BLaER1 treated with 17β-estradiol and CSF1 and Interleukin-3, amounts not matched to agents 10 nM and 100 nM (cell line): ENCODE data around the gene ABCA12.

Experiments used
- H3K27ac ChIP-seq, 11 experiments: shearing (Covaris generic); formaldehyde crosslinking; 2 replicates each; pipeline ENCODE4 v1.8.1; 2022
- H3K27me3 ChIP-seq, 11 experiments: shearing (Covaris generic); formaldehyde crosslinking; 2 replicates each; pipeline ENCODE4 v1.8.1; 2022
- H3K36me3 ChIP-seq, 11 experiments: shearing (Covaris generic); formaldehyde crosslinking; 2 replicates each; pipeline ENCODE4 v1.8.1; 2022
- H3K4me1 ChIP-seq, 10 experiments: shearing (Covaris generic); formaldehyde crosslinking; 2 replicates each; pipeline ENCODE4 v1.8.1; 2022
- H3K4me2 ChIP-seq, 11 experiments: shearing (Covaris generic); formaldehyde crosslinking; 2 replicates each; pipeline ENCODE4 v1.8.1; 2022
- H3K4me3 ChIP-seq, 10 experiments: shearing (Covaris generic); formaldehyde crosslinking; 2 replicates each; pipeline ENCODE4 v1.8.1; 2022
- H3K9ac ChIP-seq, 11 experiments: shearing (Covaris generic); formaldehyde crosslinking; 2 replicates each; pipeline ENCODE4 v1.8.1; 2022
- H3K9me3 ChIP-seq, 11 experiments: shearing (Covaris generic); formaldehyde crosslinking; replicated peaks in 1 of 11; 2 replicates each; pipeline ENCODE4 v1.8.1; 2022
- H4K20me1 ChIP-seq, 11 experiments: shearing (Covaris generic); formaldehyde crosslinking; 2 replicates each; pipeline ENCODE4 v1.8.1; 2022
- Cebpa-rat ChIP-seq, 11 experiments: shearing (Covaris generic); IDR thresholded peaks; 2 replicates each; pipeline ENCODE4 v1.8.1; 2022

Gene ABCA12

GRCh38 chr2:215084080-215084479 lies 54.3 kb downstream of the ABCA12 start:
- Histone ChIP-seq H3K36me3 (no peaks in the 10 kb centered on the region), H3K4me3 (no peak overlapping the region), H3K9me3 (no peaks in the 10 kb centered on the region), H3K27me3 (no peaks in the 10 kb centered on the region), H3K4me2 (no peak overlapping the region), H4K20me1 (no peaks in the 10 kb centered on the region), H3K27ac (no peak overlapping the region), H3K9ac (no peak overlapping the region), H3K4me1 (no peaks in the 10 kb centered on the region)
- no peak for TF ChIP-seq Cebpa-rat (IDR thresholded peaks at IDR 0.05)

DNA sequence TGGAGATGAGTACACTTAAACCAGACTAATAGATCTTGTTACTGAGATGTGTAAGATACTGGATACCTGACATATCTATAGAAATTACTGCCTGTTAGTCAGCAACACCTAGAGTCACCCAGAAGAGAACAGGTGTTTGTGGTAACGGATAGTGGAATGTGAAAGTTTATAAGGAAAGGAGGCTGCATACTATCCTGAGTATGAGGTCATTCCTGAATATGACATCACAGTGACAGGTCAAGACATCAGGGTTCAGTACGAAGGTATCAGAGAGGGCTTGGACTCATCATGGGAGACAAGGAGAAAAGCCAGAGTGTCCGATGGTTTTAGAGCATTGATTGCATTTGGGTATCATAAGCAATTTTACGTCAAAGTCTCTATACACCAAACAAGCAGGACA lies 55.3 kb downstream of the ABCA12 start:
- TF ChIP-seq Cebpa-rat (IDR thresholded peaks at IDR 0.05), result no peak
- no peak overlapping the region for H3K4me3 ChIP-seq
- H4K20me1 ChIP-seq, result no peaks in the 10 kb centered on the region
- H3K27ac ChIP-seq, result no peak overlapping the region
- H3K9ac ChIP-seq, result no peak overlapping the region
- H3K4me1 ChIP-seq, result no peaks in the 10 kb centered on the region
- no peaks in the 10 kb centered on the region for H3K27me3 ChIP-seq
- no peaks in the 10 kb centered on the region for H3K9me3 ChIP-seq
- no peak overlapping the region for H3K4me2 ChIP-seq
- no peaks in the 10 kb centered on the region for H3K36me3 ChIP-seq

DNA sequence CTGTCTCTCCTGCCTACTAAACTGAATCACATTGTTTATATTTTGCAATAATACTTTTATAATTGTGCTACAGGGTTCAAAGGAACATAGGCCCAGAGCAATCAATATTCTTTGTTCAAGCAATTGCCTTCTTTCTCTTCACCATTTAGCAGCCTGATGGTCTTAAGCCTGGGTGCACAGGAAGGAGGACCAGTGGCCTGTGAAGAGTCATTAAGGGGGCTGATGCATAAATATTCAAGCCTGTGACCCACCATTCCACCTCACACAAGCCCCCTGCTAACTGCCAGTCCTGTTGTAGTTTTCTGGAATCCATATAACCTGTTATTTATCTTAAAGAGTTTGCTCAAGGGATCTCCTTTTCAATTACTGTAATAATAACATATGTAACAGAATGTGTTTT lies 56.0 kb downstream of the ABCA12 start:
- H3K4me3 ChIP-seq, result no peak overlapping the region
- no peaks in the 10 kb centered on the region for H3K9me3 ChIP-seq
- H3K27ac ChIP-seq, result no peak overlapping the region
- TF ChIP-seq Cebpa-rat (IDR thresholded peaks at IDR 0.05), result no peak
- H3K27me3 ChIP-seq, result no peaks in the 10 kb centered on the region
- no peaks in the 10 kb centered on the region for H3K4me1 ChIP-seq
- no peak overlapping the region for H3K4me2 ChIP-seq
- no peaks in the 10 kb centered on the region for H3K36me3 ChIP-seq
- no peak overlapping the region for H3K9ac ChIP-seq
- H4K20me1 ChIP-seq, result no peaks in the 10 kb centered on the region

- no peak overlapping the region for H3K4me3 ChIP-seq
- H4K20me1 ChIP-seq, result no peaks in the 10 kb centered on the region
- H3K9me3 ChIP-seq, result no peaks in the 10 kb centered on the region
- H3K9ac ChIP-seq, result no peak overlapping the region
- H3K27me3 ChIP-seq, result no peaks in the 10 kb centered on the region
- no peak overlapping the region for H3K4me2 ChIP-seq
- H3K27ac ChIP-seq, result no peak overlapping the region
- no peak for TF ChIP-seq Cebpa-rat (IDR thresholded peaks at IDR 0.05)
- H3K4me1 ChIP-seq, result no peaks in the 10 kb centered on the region
- H3K36me3 ChIP-seq, result no peaks in the 10 kb centered on the region
Observed at GRCh38 chr2:215080545-215080944, 57.9 kb downstream of the ABCA12 start.

DNA sequence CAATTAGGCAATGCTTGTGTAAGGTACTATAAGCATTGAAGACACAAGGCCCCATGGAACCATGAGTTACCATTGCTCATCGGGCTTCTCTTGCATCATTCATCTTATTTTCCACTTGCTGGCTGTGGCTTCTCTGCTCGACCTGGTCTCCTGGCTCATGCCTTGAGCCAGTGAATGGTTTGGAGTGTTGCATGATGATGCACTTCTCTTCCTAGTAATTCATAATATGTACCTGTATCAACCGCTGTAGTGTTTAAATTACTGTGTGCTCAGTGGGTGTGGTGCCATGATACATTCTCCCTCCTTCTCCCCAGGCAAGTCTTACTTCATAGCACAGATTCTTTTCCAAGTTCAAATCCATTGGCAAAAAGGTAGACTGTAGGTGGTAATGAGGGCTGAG lies 66.8 kb downstream of the ABCA12 start:
- no peaks in the 10 kb centered on the region for H3K36me3 ChIP-seq
- H3K27me3 ChIP-seq, result no peaks in the 10 kb centered on the region
- H3K4me2 ChIP-seq, result no peak overlapping the region
- no peak overlapping the region for H3K27ac ChIP-seq
- no peak for TF ChIP-seq Cebpa-rat (IDR thresholded peaks at IDR 0.05)
- no peaks in the 10 kb centered on the region for H4K20me1 ChIP-seq
- H3K4me1 ChIP-seq, result peaks cover 0 to 7% (median 0%) of the 10 kb centered on the region in 10 experiments; a peak in 3 of 20 replicates
- no peaks in the 10 kb centered on the region for H3K9me3 ChIP-seq
- no peak overlapping the region for H3K4me3 ChIP-seq
- H3K9ac ChIP-seq, result no peak overlapping the region

- H3K36me3 ChIP-seq, result no peaks in the 10 kb centered on the region
- H3K4me3 ChIP-seq, result no peak overlapping the region
- no peaks in the 10 kb centered on the region for H4K20me1 ChIP-seq
- no peaks in the 10 kb centered on the region for H3K27me3 ChIP-seq
- H3K9ac ChIP-seq, result no peak overlapping the region
- peaks cover 0 to 7% (median 0%) of the 10 kb centered on the region in 10 experiments; a peak in 3 of 20 replicates for H3K4me1 ChIP-seq
- H3K27ac ChIP-seq, result no peak overlapping the region
- no peak for TF ChIP-seq Cebpa-rat (IDR thresholded peaks at IDR 0.05)
- H3K9me3 ChIP-seq, result no peaks in the 10 kb centered on the region
- H3K4me2 ChIP-seq, result peak overlapping the region in 1 of 11 experiments; percentile 15; a peak in 1 of 22 replicates
Observed at GRCh38 chr2:215068399-215068798, 70.0 kb downstream of the ABCA12 start.

DNA sequence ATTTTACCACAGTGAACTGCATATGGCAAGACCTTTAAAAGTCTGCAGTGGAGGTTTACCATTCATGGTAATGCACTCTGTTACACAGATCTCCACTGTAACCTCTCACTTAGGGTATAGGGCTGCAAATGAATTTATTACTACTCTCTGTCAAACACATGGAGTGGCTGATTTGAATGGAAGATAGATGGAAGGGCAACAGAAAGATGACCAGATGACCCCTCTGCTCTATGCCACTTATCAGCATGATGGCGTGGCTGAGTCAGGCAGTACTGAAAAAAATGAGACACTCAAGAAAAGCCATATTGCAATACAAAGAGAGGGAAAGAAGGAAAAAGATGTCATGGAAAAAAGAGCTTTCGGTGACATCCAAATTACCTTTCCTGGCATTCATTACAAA lies 72.3 kb downstream of the ABCA12 start:
- no peaks in the 10 kb centered on the region for H3K36me3 ChIP-seq
- H3K9me3 ChIP-seq, result no peaks in the 10 kb centered on the region
- H3K4me2 ChIP-seq, result no peak overlapping the region
- no peak overlapping the region for H3K27ac ChIP-seq
- H3K9ac ChIP-seq, result no peak overlapping the region
- H3K4me3 ChIP-seq, result no peak overlapping the region
- H3K4me1 ChIP-seq, result peaks cover 0 to 7% (median 0%) of the 10 kb centered on the region in 10 experiments; a peak in 3 of 20 replicates
- no peaks in the 10 kb centered on the region for H4K20me1 ChIP-seq
- TF ChIP-seq Cebpa-rat (IDR thresholded peaks at IDR 0.05), result no peak
- H3K27me3 ChIP-seq, result no peaks in the 10 kb centered on the region

DNA sequence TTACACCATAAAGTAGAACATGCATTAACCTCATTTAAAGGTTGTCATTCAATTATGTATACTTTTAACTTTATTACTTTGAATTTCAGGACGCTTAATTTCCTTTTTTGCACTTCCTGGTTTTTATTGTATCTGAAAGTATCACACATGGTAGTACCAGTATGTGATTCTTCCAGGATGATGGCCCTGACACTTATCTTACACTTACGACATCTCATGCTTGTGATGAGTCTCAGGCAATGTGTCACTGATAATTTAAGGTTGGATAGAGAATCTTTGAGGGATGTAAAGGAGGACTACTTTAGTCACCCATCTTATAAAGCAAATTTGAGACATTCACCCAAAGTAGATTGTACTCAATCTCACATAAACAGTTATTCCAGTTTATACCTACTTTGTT lies 74.9 kb downstream of the ABCA12 start:
- no peak for TF ChIP-seq Cebpa-rat (IDR thresholded peaks at IDR 0.05)
- H3K9me3 ChIP-seq, result no peaks in the 10 kb centered on the region
- peaks cover 0 to 7% (median 0%) of the 10 kb centered on the region in 10 experiments; a peak in 3 of 20 replicates for H3K4me1 ChIP-seq
- H3K9ac ChIP-seq, result no peak overlapping the region
- no peaks in the 10 kb centered on the region for H3K27me3 ChIP-seq
- H3K36me3 ChIP-seq, result no peaks in the 10 kb centered on the region
- H4K20me1 ChIP-seq, result no peaks in the 10 kb centered on the region
- H3K27ac ChIP-seq, result no peak overlapping the region
- H3K4me2 ChIP-seq, result no peak overlapping the region
- no peak overlapping the region for H3K4me3 ChIP-seq

GRCh38 chr2:215060861-215061536 lies 77.4 kb downstream of the ABCA12 start:
- no peak overlapping the region for H3K9ac ChIP-seq
- no peak overlapping the region for H3K4me3 ChIP-seq
- H3K4me1 ChIP-seq, result no peaks in the 10 kb centered on the region

DNA sequence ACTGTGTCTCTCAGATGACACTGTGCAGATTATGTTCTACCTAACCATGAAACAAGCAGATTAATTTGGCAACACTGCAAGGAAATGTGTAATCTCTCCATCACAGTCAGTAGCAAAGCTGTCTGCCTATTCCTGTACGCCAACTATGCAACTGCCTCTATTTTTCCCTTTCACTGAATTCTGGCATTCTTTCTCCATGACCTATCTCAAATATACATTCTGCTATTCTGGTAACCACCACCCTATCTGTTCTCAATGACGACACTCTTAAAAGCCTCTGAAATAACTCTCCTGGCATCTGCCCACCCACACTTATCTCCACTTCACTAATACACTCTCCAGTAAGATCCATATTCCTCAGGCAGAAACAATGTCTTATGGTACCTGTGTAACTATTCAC lies 78.7 kb downstream of the ABCA12 start:
- H3K4me2 ChIP-seq, result no peak overlapping the region
- H3K9me3 ChIP-seq, result no peaks in the 10 kb centered on the region
- no peaks in the 10 kb centered on the region for H3K36me3 ChIP-seq
- no peak overlapping the region for H3K27ac ChIP-seq
- H3K4me1 ChIP-seq, result no peaks in the 10 kb centered on the region
- no peak overlapping the region for H3K4me3 ChIP-seq
- no peaks in the 10 kb centered on the region for H3K27me3 ChIP-seq
- H3K9ac ChIP-seq, result no peak overlapping the region
- H4K20me1 ChIP-seq, result no peaks in the 10 kb centered on the region
- TF ChIP-seq Cebpa-rat (IDR thresholded peaks at IDR 0.05), result no peak

More at GRCh38 chr2:215060861-215061536, 77.4 kb downstream of the ABCA12 start:
- H4K20me1 ChIP-seq, result no peaks in the 10 kb centered on the region
- H3K27ac ChIP-seq, result no peak overlapping the region
- H3K27me3 ChIP-seq, result no peaks in the 10 kb centered on the region
- H3K36me3 ChIP-seq, result no peaks in the 10 kb centered on the region
- H3K9me3 ChIP-seq, result no peaks in the 10 kb centered on the region
- no peak overlapping the region for H3K4me2 ChIP-seq
- no peak for TF ChIP-seq Cebpa-rat (IDR thresholded peaks at IDR 0.05)
